Dendritic cell treated with granulocyte-macrophage colony-stimulating factor and Interleukin-4, amounts not matched to agents 40 ng/mL and 50 ng/mL, for 4 days (primary cell): ENCODE data around the gene FNDC10.
"Not testable (repeated sequence)": the region's sequence is repeated elsewhere in the genome, so short reads cannot be mapped to it uniquely, and the experiment has no call there.

ENCODE experiments used
- H3K27ac Mint-ChIP-seq: one replicate; pipeline ENCODE4 v1.8.0; 2022; ENCODE audit warnings: mild to moderate bottlenecking, mixed read lengths
- H3K27me3 Mint-ChIP-seq: one replicate; pipeline ENCODE4 v1.8.0; 2022; ENCODE audit warnings: mild to moderate bottlenecking, mixed read lengths
- H3K36me3 Mint-ChIP-seq: one replicate; pipeline ENCODE4 v1.8.0; 2022; ENCODE audit warnings: low read depth, mixed read lengths
- H3K4me1 Mint-ChIP-seq: one replicate; pipeline ENCODE4 v1.8.0; 2022; ENCODE audit warnings: low read depth, mixed read lengths
- H3K4me3 Mint-ChIP-seq: one replicate; pipeline ENCODE4 v1.8.0; 2022; ENCODE audit warnings: mild to moderate bottlenecking, moderate library complexity, mixed read lengths
- H3K9me3 Mint-ChIP-seq: one replicate; pipeline ENCODE4 v1.8.0; 2022; ENCODE audit warnings: mixed read lengths
- intact Hi-C: fragments of 100-400 bp; cut with micrococcal nuclease; formaldehyde crosslinking; loops from one replicate; pipeline ENCODE4 v1.15.0; 2022

The FNDC10 gene

DNA sequence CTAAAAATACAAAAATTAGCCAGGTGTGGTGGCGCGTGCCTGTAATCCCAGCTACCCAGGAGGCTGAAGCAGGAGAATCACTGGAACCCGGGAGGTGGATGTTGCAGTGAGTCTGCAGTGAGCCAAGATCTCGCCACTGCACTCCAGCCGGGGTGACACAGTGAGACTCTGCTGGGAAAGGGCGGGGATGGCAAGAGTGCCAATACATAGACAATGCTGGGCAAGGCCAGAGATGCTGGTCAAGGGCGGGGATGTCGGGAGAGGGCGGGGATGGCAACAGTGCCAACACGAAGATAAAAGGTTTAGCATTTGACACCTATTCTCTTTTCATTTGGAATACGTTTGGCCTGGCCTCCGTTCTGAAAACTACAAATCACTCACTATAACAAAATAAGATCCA lies 36.2 kb downstream of the FNDC10 start:
- Mint-ChIP-seq H3K36me3 (peaks cover 85% of the 10 kb centered on the region), H3K27ac (no peak overlapping the region), H3K4me1 (peaks cover 12% of the 10 kb centered on the region)

DNA sequence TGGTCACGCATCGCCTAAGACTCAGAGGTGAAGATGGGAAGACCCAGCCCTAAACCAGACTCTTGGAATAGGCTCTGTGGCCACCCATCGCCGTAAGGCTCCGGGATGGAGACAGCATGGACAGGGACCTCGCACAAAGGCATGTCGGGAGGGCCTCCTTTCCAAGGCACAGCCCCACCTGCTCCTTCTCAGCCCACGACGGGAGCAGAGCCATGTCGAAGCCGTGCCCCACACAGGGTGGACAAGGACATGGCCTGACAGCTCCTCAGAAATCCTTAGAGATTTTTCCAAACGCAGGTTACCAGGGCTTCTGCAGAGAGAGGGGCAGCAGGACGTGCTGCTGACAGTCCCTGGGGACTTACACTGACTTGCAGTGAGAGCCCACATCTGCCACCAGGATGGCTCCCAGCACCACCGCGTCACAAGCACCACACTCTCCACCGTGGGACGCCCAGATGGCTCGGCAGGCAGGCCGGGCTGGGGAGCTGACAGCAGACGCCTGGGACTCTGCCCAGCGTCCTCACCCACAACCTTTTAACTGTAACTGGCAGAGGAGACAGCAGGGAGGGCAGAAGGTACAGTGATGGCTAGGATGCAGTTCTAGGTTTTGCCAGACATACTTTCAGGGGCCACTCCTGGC lies 37.3 kb downstream of the FNDC10 start:
- Mint-ChIP-seq H3K27me3 (no peaks in the 10 kb centered on the region), H3K27ac (no peak overlapping the region), H3K4me1 (peaks cover 9% of the 10 kb centered on the region), H3K9me3 (no peaks in the 10 kb centered on the region), H3K4me3 (no peak overlapping the region), H3K36me3 (peaks cover 91% of the 10 kb centered on the region)
- intact Hi-C loops: no loop called here

More for the DNA sequence above, 36.2 kb downstream of the FNDC10 start:
- no peaks in the 10 kb centered on the region for H3K9me3 Mint-ChIP-seq
- H3K4me3 Mint-ChIP-seq: no peak overlapping the region
- H3K27me3 Mint-ChIP-seq: no peaks in the 10 kb centered on the region
- intact Hi-C loops: no loop called here

DNA sequence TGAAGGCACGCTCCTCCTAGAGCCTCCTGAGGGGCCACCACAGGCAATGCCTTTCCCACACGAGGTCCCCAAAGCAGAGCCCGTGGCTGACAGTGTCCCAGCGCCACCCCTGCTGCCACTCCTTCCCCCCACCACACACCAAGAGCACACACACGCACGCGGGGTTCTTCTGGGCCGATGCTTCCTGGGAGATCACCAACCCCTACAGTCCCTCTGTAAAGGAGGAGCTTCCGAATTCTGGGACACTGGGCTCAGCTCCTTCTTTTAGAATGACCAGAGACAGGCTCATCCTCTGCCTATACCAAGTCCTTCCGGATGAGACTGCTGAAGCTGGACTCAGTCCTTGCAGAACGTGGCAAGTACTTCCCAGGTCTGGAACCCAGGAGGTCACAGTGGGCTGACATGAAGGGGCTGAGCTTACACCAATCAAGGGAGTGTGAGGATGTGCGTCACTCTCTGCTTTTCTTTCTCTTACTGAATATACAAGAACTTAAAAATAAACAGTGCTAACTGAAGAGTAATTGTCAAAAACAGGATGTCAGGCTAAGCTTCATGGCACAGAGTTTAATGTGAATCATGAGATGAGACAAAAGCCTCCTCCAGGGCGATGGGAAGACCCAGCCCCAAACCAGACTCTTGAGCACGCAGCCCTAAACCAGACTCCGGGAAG lies 38.0 kb downstream of the FNDC10 start:
- Mint-ChIP-seq H3K4me1 (peaks cover 2% of the 10 kb centered on the region), H3K4me3 (no peak overlapping the region), H3K27me3 (no peaks in the 10 kb centered on the region), H3K27ac (no peak overlapping the region), H3K9me3 (no peaks in the 10 kb centered on the region), H3K36me3 (peaks cover 83% of the 10 kb centered on the region)
- intact Hi-C loops: no loop called here

DNA sequence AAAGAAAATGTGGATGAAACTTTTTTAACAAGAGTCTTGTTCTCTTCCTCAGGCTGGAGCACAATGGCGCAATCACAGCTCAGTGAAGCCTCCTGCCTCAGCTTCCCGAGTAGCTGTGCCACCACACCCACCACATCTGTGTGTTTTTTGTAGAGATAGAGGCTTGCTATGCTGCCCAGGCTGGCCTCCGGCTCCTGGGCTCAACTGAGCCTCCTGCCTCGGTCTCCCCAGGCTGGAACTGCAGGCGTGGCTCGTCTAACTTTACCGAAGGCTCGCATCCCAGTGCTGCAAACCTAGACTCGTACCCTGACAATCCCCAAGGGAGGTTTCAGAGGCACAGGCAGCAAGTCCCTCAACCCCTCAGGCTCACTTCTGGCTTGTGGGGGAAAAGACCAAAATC lies 39.8 kb downstream of the FNDC10 start:
- H3K36me3 Mint-ChIP-seq: peaks cover 80% of the 10 kb centered on the region

GRCh38 chr1:1559066-1559465 lies 40.9 kb downstream of the FNDC10 start:
- intact Hi-C loops: no loop called here

More for the DNA sequence above, 39.8 kb downstream of the FNDC10 start:
- Mint-ChIP-seq H3K9me3 (no peaks in the 10 kb centered on the region), H3K27me3 (no peaks in the 10 kb centered on the region), H3K4me1 (peaks cover 3% of the 10 kb centered on the region), H3K4me3 (no peak overlapping the region), H3K27ac (no peak overlapping the region)
- intact Hi-C loops: no loop called here

GRCh38 chr1:1558591-1558990 lies 41.3 kb downstream of the FNDC10 start:
- no peaks in the 10 kb centered on the region for H3K9me3 Mint-ChIP-seq
- intact Hi-C loops: no loop called here

More at GRCh38 chr1:1559066-1559465, 40.9 kb downstream of the FNDC10 start:
- no peak overlapping the region for H3K4me3 Mint-ChIP-seq
- H3K36me3 Mint-ChIP-seq: peaks cover 80% of the 10 kb centered on the region
- H3K4me1 Mint-ChIP-seq: peaks cover 10% of the 10 kb centered on the region
- no peak overlapping the region for H3K27ac Mint-ChIP-seq
- no peaks in the 10 kb centered on the region for H3K9me3 Mint-ChIP-seq
- H3K27me3 Mint-ChIP-seq: no peaks in the 10 kb centered on the region

DNA sequence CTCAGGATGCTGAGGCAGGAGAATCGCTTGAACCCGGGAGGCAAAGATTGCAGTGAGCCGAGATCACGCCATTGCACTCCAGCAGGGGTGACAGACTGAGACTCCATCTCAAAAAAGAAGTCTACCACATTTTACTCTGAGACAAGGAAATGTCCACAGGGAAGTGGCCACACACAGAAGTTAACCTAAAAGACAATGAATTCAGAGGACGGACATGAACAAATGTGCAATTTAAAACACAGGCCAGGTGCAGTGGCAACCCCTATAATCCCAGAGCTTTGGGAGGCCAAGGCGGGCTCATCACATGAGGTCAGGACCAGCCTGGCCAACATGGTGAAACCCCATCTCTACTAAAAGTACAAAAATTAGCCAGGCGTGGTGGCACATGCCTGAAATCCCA lies 42.2 kb downstream of the FNDC10 start:
- H3K9me3 Mint-ChIP-seq, intact Hi-C loops, H3K4me3 Mint-ChIP-seq, H3K27ac Mint-ChIP-seq, H3K27me3 Mint-ChIP-seq: not testable (repeated sequence)
- Mint-ChIP-seq H3K36me3 (peaks cover 73% of the 10 kb centered on the region), H3K4me1 (peaks cover 10% of the 10 kb centered on the region)

More at GRCh38 chr1:1558591-1558990, 41.3 kb downstream of the FNDC10 start:
- peaks cover 10% of the 10 kb centered on the region for H3K4me1 Mint-ChIP-seq
- H3K27ac Mint-ChIP-seq: no peak overlapping the region
- no peaks in the 10 kb centered on the region for H3K27me3 Mint-ChIP-seq
- no peak overlapping the region for H3K4me3 Mint-ChIP-seq
- H3K36me3 Mint-ChIP-seq: peaks cover 80% of the 10 kb centered on the region

DNA sequence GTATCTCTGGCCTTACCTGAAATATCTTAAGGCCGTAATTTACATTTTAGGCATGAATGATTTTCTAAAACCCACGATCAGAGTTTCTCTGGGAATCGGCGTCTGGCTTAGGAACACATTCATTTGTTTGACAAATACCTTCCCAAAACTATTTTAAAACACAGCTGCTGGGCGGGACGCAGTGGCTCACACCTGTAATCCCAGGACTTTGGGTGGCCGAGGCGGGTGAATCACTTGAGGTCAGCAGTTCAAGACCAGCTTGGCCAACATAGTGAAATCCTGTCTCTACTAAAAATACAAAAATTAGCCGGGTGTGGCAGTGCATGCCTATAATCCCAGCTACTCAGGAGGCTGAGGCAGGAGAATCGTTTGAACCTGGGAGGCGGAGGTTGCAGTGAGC lies 43.0 kb downstream of the FNDC10 start:
- H3K27ac Mint-ChIP-seq, H3K9me3 Mint-ChIP-seq, H3K27me3 Mint-ChIP-seq, H3K4me3 Mint-ChIP-seq, intact Hi-C loops: not testable (repeated sequence)
- peaks cover 11% of the 10 kb centered on the region for H3K4me1 Mint-ChIP-seq
- H3K36me3 Mint-ChIP-seq: peaks cover 73% of the 10 kb centered on the region

DNA sequence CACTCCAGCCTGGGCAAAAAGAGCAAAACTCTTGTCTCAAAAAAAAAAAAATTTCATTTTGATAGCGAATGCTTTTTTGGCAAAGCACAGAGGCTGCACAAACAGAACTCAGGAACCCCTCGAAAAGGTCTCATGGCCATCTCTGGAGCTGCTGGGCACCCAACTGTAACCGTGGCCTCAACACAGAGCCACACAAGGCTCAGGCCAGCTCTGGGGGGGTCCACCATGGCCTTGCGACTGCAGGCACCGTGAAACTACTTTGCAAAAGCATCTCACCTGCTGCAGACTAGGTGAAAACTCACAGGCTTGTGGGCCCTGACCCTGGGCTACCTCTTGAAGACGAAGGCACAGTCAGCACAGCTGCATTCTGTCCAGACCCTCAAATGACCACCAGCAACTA lies 43.4 kb downstream of the FNDC10 start:
- Mint-ChIP-seq H3K4me3 (no peak overlapping the region), H3K4me1 (peaks cover 15% of the 10 kb centered on the region), H3K36me3 (peaks cover 73% of the 10 kb centered on the region), H3K27me3 (no peaks in the 10 kb centered on the region), H3K27ac (no peak overlapping the region), H3K9me3 (no peaks in the 10 kb centered on the region)
- intact Hi-C loops: no loop called here

- peaks cover 17% of the 10 kb centered on the region for H3K4me1 Mint-ChIP-seq
- no peak overlapping the region for H3K27ac Mint-ChIP-seq
- H3K4me3 Mint-ChIP-seq: no peak overlapping the region
- peaks cover 66% of the 10 kb centered on the region for H3K36me3 Mint-ChIP-seq
- H3K27me3 Mint-ChIP-seq: no peaks in the 10 kb centered on the region
- intact Hi-C loops: no loop called here
- no peaks in the 10 kb centered on the region for H3K9me3 Mint-ChIP-seq
Measured at GRCh38 chr1:1554926-1555915, 44.7 kb downstream of the FNDC10 start.

DNA sequence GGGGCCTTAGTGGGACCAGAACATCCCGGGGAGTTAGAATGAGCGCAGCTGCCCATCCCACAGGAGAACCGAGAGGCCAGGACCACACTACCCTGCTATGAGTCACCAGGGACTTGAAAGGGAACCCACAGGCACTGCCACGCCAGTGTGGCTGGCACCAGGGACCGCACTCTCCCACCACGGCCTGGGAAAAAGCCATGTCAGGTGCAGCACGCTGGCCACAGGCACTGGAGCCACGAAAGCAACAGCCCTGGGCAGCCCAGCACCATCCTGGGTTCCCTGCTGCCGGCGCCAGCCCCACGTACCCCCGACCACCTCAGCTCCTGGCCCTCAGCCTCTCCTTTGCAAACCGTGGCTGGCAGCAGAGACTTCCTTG lies 45.4 kb downstream of the FNDC10 start:
- intact Hi-C loops: no loop called here
- peaks cover 59% of the 10 kb centered on the region for H3K36me3 Mint-ChIP-seq
- no peaks in the 10 kb centered on the region for H3K9me3 Mint-ChIP-seq
- peaks cover 17% of the 10 kb centered on the region for H3K4me1 Mint-ChIP-seq
- H3K27ac Mint-ChIP-seq: no peak overlapping the region
- H3K27me3 Mint-ChIP-seq: no peaks in the 10 kb centered on the region
- no peak overlapping the region for H3K4me3 Mint-ChIP-seq

- intact Hi-C loops: no loop called here
- no peak overlapping the region for H3K27ac Mint-ChIP-seq
- H3K4me3 Mint-ChIP-seq: no peak overlapping the region
- peaks cover 17% of the 10 kb centered on the region for H3K4me1 Mint-ChIP-seq
- no peaks in the 10 kb centered on the region for H3K27me3 Mint-ChIP-seq
- no peaks in the 10 kb centered on the region for H3K9me3 Mint-ChIP-seq
- peaks cover 60% of the 10 kb centered on the region for H3K36me3 Mint-ChIP-seq
Measured at GRCh38 chr1:1553821-1554494, 46.0 kb downstream of the FNDC10 start.

- Mint-ChIP-seq H3K36me3 (peaks cover 67% of the 10 kb centered on the region), H3K27me3 (no peaks in the 10 kb centered on the region), H3K27ac (no peak overlapping the region), H3K9me3 (no peaks in the 10 kb centered on the region), H3K4me1 (peaks cover 17% of the 10 kb centered on the region), H3K4me3 (no peak overlapping the region)
- intact Hi-C loops: no loop called here
Measured at GRCh38 chr1:1552263-1552639, 47.7 kb downstream of the FNDC10 start.
